CD4-positive, alpha-beta T cell treated with Interleukin-6 at 100 ng/mL for 8 hours (primary cell): ENCODE data around the gene PRSS33.

Source experiments
- DNase-seq: peaks from one replicate; pipeline ENCODE4 v3.0.0-alpha.2; 2020; ENCODE audit warnings: mixed read lengths, low spot score

Gene PRSS33

GRCh38 chr16:2787406-2787805 lies at the start of gene PRSS33:
Gene PRSS33, minus strand, starts transcription at chr16:2787560. Its CDS starts 1,013 bp downstream, at chr16:2786547.
- no peak for DNase-seq

GRCh38 chr16:2836646-2837508 lies 49.5 kb upstream of the PRSS33 start:
- no peak for DNase-seq

GRCh38 chr16:2835638-2836493 lies 48.5 kb upstream of the PRSS33 start:
- no peak for DNase-seq

- DNase-seq = no peak
These were observed 47.6 kb upstream of the PRSS33 start for GRCh38 chr16:2834968-2835367.

- no peak for DNase-seq
These were observed 46.4 kb upstream of the PRSS33 start for GRCh38 chr16:2833776-2834175.

- DNase-seq = no peak
These were observed 43.8 kb upstream of the PRSS33 start for GRCh38 chr16:2831203-2831602.

- DNase-seq = no peak
These were observed 43.0 kb upstream of the PRSS33 start for GRCh38 chr16:2830355-2830695.

- DNase-seq = no peak
These were observed 42.4 kb upstream of the PRSS33 start, which contains the start of gene ZG16B for GRCh38 chr16:2829501-2830354. Gene ZG16B, plus strand, starts transcription at chr16:2830303. Its CDS starts 139 bp downstream, at chr16:2830442.

GRCh38 chr16:2828876-2829430 lies 41.6 kb upstream of the PRSS33 start:
- no peak for DNase-seq

- no peak for DNase-seq
These were observed 41.1 kb upstream of the PRSS33 start for GRCh38 chr16:2828521-2828840.

GRCh38 chr16:2827831-2828520 lies 40.6 kb upstream of the PRSS33 start:
- no peak for DNase-seq

GRCh38 chr16:2827374-2827791 lies 40.0 kb upstream of the PRSS33 start:
- DNase-seq = no peak

GRCh38 chr16:2826591-2827373 lies 39.4 kb upstream of the PRSS33 start:
- DNase-seq = no peak

GRCh38 chr16:2825906-2826305 lies 38.5 kb upstream of the PRSS33 start:
- no peak for DNase-seq

GRCh38 chr16:2825049-2825742 lies 37.8 kb upstream of the PRSS33 start:
- DNase-seq = no peak

GRCh38 chr16:2824626-2825025 lies 37.3 kb upstream of the PRSS33 start:
- DNase-seq = no peak

- no peak for DNase-seq
These were observed 35.1 kb upstream of the PRSS33 start for GRCh38 chr16:2822496-2822895.

GRCh38 chr16:2822158-2822495 lies 34.8 kb upstream of the PRSS33 start:
- no peak for DNase-seq

GRCh38 chr16:2821487-2822157 lies 34.3 kb upstream of the PRSS33 start:
- no peak for DNase-seq
